ENCODE measurements around the gene PALM. TPM values are rescaled to one million over a fixed set of nuclear protein-coding genes. Genes with fewer than 3 reads are reported as not detected.
A peak's percentile ranks its signal among the peaks of the same experiment; 100 is the strongest.

The PALM gene
- total RNA-seq, 2 donors from 2014 or later = 32.9 to 40.8 TPM

DNA sequence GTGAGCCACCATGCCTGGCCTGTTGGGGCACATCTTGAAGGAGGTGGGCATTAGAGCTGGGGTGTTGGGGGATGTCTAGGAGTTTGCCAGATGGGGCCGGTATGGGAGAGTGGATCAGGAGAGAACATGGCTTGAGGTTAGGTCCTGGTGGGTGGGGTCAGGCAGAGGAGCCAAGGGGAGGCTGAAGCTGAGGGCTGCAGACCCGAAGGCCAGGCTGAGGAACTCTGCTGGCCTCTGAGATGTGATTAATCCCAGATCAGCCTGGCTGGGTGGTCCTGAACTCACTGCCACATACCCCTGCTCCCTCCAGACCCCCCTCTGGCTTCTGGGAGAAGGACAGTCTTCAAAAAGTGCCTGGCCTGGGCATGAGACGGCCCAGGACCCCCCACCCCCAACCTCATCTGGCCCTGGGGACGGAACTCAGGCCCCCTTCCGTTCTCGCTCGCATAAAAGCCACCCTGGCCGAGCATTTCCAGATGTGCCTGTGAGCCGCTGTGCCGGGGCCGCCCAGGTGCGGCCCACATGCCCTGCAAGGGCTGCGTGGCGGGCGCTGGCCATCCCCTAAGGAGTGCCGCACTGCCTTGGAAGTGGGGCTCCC, 29.8 kb upstream of the PALM start:
- Mint-ChIP-seq H3K27ac (no peak overlapping the region), H3K9me3 (no peaks in the 10 kb centered on the region), H3K4me1 (peaks cover 4% of the 10 kb centered on the region), H3K36me3 (ENCODE audit: low read depth) (no peaks in the 10 kb centered on the region), H3K27me3 (ENCODE audit: insufficient read depth) (peaks cover 23% of the 10 kb centered on the region), H3K4me3 (peak overlapping the region; percentile 71)
- no peak overlapping the region for H3K9ac ChIP-seq (ENCODE audit: extremely low read depth, low read length, poor library complexity, severe bottlenecking)
- H3K4me1 ChIP-seq (ENCODE audit: control insufficient read depth, insufficient read depth, low read length) = no peaks in the 10 kb centered on the region
- peak overlapping the region; percentile 79 for H3K4me3 ChIP-seq (ENCODE audit: low read length)
- no peak overlapping the region for H3K27ac ChIP-seq (ENCODE audit: low read depth, low read length)
- no peaks in the 10 kb centered on the region for H3K36me3 ChIP-seq (ENCODE audit: control insufficient read depth, insufficient read depth, low read length)
- WGBS, 2 experiments (ENCODE audit: insufficient coverage in 1 of 2, insufficient read length in 1 of 2) = 92 to 94% methylated on average over 10 to 16 of the region's 16 CpGs
- DNase-seq = no peak
- H3K27me3 ChIP-seq (ENCODE audit: control insufficient read depth, insufficient read depth, low read length, poor library complexity, severe bottlenecking) = peaks cover 16% of the 10 kb centered on the region
- no peaks in the 10 kb centered on the region for H3K9me3 ChIP-seq (ENCODE audit: control insufficient read depth, low read length)
- TF ChIP-seq, protein P1, sequence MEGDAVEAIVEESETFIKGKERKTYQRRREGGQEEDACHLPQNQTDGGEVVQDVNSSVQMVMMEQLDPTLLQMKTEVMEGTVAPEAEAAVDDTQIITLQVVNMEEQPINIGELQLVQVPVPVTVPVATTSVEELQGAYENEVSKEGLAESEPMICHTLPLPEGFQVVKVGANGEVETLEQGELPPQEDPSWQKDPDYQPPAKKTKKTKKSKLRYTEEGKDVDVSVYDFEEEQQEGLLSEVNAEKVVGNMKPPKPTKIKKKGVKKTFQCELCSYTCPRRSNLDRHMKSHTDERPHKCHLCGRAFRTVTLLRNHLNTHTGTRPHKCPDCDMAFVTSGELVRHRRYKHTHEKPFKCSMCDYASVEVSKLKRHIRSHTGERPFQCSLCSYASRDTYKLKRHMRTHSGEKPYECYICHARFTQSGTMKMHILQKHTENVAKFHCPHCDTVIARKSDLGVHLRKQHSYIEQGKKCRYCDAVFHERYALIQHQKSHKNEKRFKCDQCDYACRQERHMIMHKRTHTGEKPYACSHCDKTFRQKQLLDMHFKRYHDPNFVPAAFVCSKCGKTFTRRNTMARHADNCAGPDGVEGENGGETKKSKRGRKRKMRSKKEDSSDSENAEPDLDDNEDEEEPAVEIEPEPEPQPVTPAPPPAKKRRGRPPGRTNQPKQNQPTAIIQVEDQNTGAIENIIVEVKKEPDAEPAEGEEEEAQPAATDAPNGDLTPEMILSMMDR (conservative IDR thresholded peaks at IDR 0.05) = no peak

DNA sequence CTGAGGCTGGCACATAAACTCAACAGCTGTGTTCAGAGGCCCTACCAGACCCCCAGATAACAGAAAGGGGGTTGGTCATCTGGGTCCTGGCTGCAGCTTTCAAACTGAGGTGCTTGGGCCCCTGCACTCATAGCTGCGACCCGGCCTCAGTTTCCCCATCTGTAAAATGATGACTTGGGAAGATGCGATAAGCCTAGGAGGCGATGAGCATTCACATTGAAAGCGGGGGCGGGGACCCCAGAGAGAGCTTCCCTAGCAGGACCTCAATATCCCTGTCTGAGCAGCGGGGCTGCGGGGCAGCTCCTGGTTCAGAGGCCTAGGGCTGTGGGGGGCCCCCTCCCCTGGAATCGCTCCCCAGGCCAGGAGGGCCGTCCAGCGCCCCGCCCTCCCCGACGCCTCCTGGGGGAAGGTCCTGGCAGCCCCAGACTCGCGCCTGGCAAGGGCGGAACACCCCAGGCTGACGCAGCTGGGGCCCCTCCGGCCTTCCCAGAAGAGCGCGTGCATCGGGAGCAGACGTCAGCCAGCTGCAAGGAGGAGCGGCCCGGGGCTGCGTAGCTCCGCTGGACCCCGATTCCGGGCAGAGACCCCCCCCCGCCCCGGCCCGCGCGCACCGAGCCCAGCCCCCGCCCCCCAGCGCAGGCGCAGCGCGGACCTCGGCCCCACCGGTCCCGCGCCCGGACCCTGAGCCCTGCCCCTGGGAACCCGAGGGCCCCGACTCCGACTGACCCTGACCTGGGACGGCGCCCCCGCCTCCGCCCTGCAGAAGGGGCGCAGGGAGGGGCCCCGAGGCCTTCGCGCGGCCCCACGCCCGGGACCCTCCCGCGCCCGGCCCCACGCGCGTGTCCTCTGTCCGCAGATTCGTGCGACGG, 29.1 kb upstream of the PALM start:
- H3K9me3 ChIP-seq (ENCODE audit: control insufficient read depth, low read length) = no peaks in the 10 kb centered on the region
- Mint-ChIP-seq H3K4me3 (peak overlapping the region; percentile 71), H3K4me1 (peaks cover 4% of the 10 kb centered on the region), H3K27me3 (ENCODE audit: insufficient read depth) (peaks cover 19% of the 10 kb centered on the region), H3K36me3 (ENCODE audit: low read depth) (no peaks in the 10 kb centered on the region), H3K9me3 (no peaks in the 10 kb centered on the region), H3K27ac (no peak overlapping the region)
- H3K4me3 ChIP-seq (ENCODE audit: low read length) = peak overlapping the region; percentile 79
- H3K4me1 ChIP-seq (ENCODE audit: control insufficient read depth, insufficient read depth, low read length) = no peaks in the 10 kb centered on the region
- H3K27me3 ChIP-seq (ENCODE audit: control insufficient read depth, insufficient read depth, low read length, poor library complexity, severe bottlenecking) = peaks cover 16% of the 10 kb centered on the region
- H3K27ac ChIP-seq (ENCODE audit: low read depth, low read length) = peak overlapping the region; percentile 83
- H3K36me3 ChIP-seq (ENCODE audit: control insufficient read depth, insufficient read depth, low read length) = no peaks in the 10 kb centered on the region
- DNase-seq = peak; percentile 79
- TF ChIP-seq, protein P1 (conservative IDR thresholded peaks at IDR 0.05) = no peak
- WGBS, 2 experiments (ENCODE audit: insufficient coverage in 1 of 2, insufficient read length in 1 of 2) = 6 to 16% methylated on average over 23 to 69 of the region's 69 CpGs
- peak overlapping the region; percentile 41 for H3K9ac ChIP-seq (ENCODE audit: extremely low read depth, low read length, poor library complexity, severe bottlenecking)

DNA sequence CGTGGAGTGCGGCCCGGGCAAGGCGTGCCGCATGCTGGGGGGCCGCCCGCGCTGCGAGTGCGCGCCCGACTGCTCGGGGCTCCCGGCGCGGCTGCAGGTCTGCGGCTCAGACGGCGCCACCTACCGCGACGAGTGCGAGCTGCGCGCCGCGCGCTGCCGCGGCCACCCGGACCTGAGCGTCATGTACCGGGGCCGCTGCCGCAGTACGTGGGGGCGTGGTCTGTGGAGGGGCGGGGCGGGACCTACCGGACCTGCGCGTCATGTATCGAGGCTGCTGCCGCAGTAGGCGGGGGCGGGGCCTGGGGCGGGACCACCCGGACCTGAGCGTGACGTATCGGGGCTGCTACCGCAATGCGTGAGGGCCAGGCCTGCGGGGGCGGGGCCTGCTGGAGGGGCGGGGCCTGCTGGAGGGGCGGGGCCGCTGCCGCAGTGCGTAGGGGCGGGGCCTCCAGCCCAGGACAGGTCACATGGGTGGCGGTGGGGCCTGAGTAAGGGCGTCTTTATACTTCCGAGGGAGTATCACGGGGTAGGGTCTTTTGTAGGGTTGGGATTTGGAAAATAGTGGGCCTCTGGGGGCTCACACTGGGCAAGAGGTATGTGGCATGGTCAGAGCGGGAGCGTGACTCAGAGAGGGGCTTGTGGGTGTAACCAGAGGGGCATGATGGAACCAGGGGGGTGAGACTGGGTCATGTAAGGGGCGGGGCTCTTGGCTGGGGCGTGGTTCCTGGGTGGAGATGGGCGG, 28.3 kb upstream of the PALM start:
- TF ChIP-seq, protein P1 (conservative IDR thresholded peaks at IDR 0.05) = peak; percentile 63
- WGBS, 2 experiments (ENCODE audit: insufficient coverage in 1 of 2, insufficient read length in 1 of 2) = 0 to 2% methylated on average over 12 to 70 of the region's 70 CpGs
- no peaks in the 10 kb centered on the region for H3K9me3 ChIP-seq (ENCODE audit: control insufficient read depth, low read length)

More for the DNA sequence above, 28.3 kb upstream of the PALM start:
- Histone ChIP-seq H3K9ac (ENCODE audit: extremely low read depth, low read length, poor library complexity, severe bottlenecking) (peak overlapping the region; percentile 41), H3K4me1 (ENCODE audit: control insufficient read depth, insufficient read depth, low read length) (no peaks in the 10 kb centered on the region), H3K4me3 (ENCODE audit: low read length) (peak overlapping the region; percentile 85), H3K36me3 (ENCODE audit: control insufficient read depth, insufficient read depth, low read length) (no peaks in the 10 kb centered on the region), H3K27me3 (ENCODE audit: control insufficient read depth, insufficient read depth, low read length, poor library complexity, severe bottlenecking) (peaks cover 10% of the 10 kb centered on the region), H3K27ac (ENCODE audit: low read depth, low read length) (peak overlapping the region; percentile 87)
- no peaks in the 10 kb centered on the region for H3K9me3 Mint-ChIP-seq
- H3K27me3 Mint-ChIP-seq (ENCODE audit: insufficient read depth) = peaks cover 13% of the 10 kb centered on the region
- H3K27ac Mint-ChIP-seq = peak overlapping the region; percentile 99
- H3K4me3 Mint-ChIP-seq = peak overlapping the region; percentile 71
- no peaks in the 10 kb centered on the region for H3K36me3 Mint-ChIP-seq (ENCODE audit: low read depth)
- DNase-seq = peak; percentile 100
- peaks cover 2% of the 10 kb centered on the region for H3K4me1 Mint-ChIP-seq

Data from endodermal cell (in vitro differentiated cells).